SH-SY5Y (cell line): Measurements from ENCODE around the gene IZUMO1.

Experiments used
- GATA2 ChIP-seq: IDR thresholded peaks from 2 replicates; pipeline ENCODE4 v1.6.1; 2011; ENCODE audit warnings: mild to moderate bottlenecking, low read depth, low read length
- GATA3 ChIP-seq: IDR thresholded peaks from 2 replicates; pipeline ENCODE4 v1.6.1; 2011; ENCODE audit warnings: low read depth, mild to moderate bottlenecking, low read length, moderate library complexity

Gene IZUMO1

GRCh38 chr19:48731452-48731851 lies 15.3 kb downstream of the IZUMO1 start:
- TF ChIP-seq GATA3 = no peak
- no peak for TF ChIP-seq GATA2

DNA sequence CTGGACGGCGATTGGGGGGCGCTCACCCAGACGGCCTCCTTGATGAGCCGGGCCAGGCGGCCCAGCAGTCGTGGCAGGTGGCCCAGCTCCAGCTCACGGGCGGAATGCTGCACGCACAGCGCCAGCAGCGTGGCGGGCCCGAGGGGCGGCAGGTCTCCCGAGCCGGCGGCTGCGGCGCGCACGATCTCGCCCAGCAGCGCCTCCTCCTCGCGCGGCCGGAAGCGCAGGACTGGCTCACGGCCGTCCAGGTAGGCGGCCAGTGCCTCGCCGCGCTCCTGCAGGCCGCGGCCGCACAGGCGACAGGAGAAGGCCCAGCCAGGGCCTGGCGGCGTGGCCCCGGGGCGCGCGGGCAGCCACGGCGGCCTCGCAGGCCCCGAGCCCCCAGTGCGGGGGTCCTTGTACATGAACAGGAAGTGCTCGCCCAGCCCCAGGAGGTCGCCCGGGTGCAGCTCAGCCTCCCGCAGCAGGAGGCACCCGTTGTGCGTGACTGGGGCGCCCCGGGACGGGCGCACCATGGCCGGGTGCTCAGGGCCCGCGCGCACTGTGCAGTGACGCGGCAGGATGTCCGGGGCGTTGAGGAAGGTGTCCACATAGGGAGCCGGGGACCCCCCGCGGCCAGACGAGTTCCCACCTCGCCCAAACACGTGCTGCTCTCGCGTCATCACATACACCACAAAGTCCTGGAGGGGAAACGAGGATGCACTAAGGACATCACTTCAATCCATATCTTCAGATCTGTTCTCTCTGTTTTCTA lies 17.6 kb downstream of the IZUMO1 start:
- no peak for TF ChIP-seq GATA3
- no peak for TF ChIP-seq GATA2

DNA sequence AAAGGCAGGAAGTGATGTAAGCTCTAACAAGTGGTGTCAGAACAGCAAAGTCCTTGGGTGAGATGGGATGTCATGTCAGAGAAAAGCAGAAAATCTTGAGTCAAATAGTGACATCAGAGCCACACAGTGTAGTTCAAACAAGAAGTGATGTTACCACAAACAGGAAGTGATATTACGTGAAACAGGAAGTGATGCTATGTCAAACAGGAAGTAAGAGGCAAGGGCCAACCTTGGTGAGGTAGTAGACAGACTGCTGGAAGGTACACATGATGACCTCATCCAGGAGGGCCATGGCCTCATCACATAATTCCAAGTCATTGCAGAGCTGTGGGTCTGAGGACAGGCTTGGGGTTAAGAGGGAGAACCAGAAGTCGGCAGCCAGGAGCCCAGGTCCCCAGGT lies 20.2 kb downstream of the IZUMO1 start:
- no peak for TF ChIP-seq GATA3
- TF ChIP-seq GATA2 = no peak

DNA sequence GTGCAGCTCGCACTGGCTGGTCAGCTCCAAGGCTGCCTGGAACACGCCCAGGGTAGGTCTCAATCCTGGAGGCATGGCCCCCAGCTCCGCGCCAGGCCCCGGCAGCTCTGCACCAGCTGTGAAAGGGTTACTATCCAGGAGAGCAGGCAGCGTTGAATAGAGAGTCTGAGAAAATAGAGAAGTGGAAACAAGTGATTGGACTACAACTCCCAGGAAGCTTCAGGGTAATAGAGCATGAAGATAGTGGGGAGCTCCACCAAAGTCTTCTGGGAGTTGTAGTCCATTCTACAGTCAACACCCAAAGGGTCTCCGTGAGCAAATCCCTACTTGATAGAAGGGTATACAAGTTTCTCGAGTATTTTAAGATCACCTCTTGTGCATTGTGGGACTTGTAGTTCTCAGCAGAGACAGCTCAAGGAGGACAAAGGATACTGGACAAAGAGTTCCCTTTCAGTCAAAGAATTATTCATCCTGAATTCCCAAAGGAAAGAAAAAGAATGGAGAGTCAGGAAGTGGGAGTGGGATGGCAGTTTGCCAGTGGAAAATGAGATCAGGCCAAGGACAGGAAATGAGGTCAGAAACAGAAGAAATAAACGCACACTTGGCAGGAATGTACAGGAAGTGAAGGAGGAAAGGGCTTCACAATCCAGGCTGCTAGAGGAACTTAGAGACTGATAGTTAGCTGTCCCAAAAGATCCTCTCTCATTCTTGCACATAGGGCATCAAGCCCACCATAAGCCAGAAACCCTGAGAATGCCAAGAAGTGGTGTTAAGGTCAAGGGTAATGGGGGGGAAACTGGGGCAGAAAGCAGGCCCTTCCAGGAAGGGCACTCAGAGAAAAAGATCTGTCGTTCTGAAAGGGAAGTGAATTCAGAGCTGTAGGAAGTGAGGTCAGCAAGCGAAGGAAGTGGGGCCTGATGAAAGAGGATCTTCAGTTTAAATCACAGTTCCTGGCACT lies 21.6 kb downstream of the IZUMO1 start:
- TF ChIP-seq GATA2 (no peak), GATA3 (no peak)

DNA sequence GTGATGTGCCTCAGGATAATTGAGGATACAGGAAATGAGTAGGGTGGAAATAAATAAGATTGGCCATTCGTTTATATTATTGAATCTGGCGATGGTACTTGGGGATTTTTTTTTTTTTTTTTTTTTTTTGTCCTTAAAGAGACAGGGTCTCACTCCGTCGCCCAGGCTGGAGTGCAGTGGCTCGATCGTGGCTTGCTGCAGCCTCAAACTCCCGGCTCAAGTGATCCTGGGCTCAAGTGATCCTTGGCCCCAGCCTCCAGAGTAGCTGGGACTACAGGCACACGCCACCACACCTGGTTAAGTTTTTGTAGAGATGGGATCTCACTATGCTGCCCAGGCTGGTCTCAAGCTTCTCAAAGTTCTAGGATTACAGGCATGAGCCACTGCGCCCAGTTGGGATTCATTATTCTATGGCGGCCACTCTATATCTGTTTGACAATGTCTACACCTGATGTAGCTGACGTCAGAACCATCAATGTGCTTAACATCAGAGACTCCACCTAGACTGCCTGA lies 24.5 kb downstream of the IZUMO1 start:
- TF ChIP-seq GATA2 (no peak), GATA3 (no peak)

GRCh38 chr19:48720613-48721296 lies 26.0 kb downstream of the IZUMO1 start:
- TF ChIP-seq GATA2 (no peak), GATA3 (no peak)

DNA sequence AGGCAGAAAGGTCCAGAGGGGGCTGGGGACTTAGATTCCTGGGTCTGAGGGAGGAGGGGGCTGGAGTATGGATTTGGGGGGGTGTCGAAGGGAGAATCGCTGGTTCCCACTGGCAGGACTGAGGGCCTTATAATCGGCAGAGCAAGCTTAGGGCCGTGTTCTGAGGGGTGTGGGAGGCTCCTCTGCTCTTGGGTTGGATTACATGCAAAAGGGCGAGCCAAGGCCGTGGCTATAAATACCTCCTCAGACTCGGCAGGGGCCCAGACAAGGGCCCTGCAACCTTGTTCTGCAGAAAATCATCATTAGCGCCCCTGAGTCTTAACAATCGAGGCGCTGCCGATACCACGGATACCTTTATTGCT lies 26.5 kb downstream of the IZUMO1 start:
- TF ChIP-seq GATA2 (no peak), GATA3 (no peak)

GRCh38 chr19:48719263-48720171 lies 27.2 kb downstream of the IZUMO1 start, which contains the start of gene MAMSTR:
Gene MAMSTR (minus strand): TSS chr19:48719725. CDS start chr19:48719031, 694 bp downstream.
- TF ChIP-seq GATA2 = no peak
- TF ChIP-seq GATA3 = no peak

DNA sequence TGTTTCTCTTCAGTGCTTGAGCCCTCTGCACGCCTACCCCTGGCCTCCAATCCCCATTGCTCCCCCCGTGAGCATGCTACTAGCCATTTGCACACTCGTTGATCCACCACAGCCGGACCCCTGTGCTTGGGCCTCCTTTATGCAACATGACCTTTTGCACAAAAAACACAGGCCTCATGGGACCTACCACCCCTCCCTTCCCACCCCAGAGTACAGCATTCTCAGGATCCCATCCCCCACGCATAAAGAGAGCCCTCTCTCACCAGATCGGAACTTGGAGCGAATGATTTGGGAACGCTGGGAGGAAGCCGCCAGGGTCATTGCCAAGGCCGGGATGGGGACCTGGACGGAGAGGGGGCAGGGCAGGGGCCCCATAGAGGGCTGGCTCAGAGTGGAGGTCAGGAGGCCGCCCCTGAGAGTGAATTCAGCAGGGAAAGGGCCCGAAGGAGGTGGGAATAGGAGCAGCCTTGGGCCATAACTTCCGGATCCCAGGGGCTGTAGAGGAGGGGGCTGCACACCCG lies 27.9 kb downstream of the IZUMO1 start:
- TF ChIP-seq GATA2 (no peak), GATA3 (no peak)

GRCh38 chr19:48716562-48717291 lies 30.0 kb downstream of the IZUMO1 start:
- no peak for TF ChIP-seq GATA2
- no peak for TF ChIP-seq GATA3

- TF ChIP-seq GATA3 (no peak), GATA2 (no peak)
Observed at GRCh38 chr19:48715681-48716171, 31.0 kb downstream of the IZUMO1 start.
